Lower leg skin (tissue), 4 donors: ENCODE results near the gene SLC5A5. TPM values are rescaled to one million over a fixed set of nuclear protein-coding genes. Genes with fewer than 3 reads are reported as not detected.

Experiments
- DNase-seq, 2 donors: peaks; one replicate each; pipeline ENCODE4 v3.0.0-alpha.2; 2019; ENCODE audit warnings: low spot score in 2 of 2
- H3K4me3 ChIP-seq: fragments of 200-600 bp; sonication (generic); 2 replicates; pipeline ENCODE4 v1.5.1; 2017; ENCODE audit warnings: mild to moderate bottlenecking, low read depth; ENCODE audit not compliant: poor library complexity, severe bottlenecking
- CTCF ChIP-seq, 3 donors: fragments of 450-650 bp; IDR thresholded peaks; one replicate each; pipeline ENCODE4 v1.5.1; 2016; ENCODE audit warnings: antibody characterized with exemption in 3 of 3, mild to moderate bottlenecking in 3 of 3, moderate library complexity in 2 of 3
- POLR2A ChIP-seq, 2 donors: fragments of 450-650 bp; IDR thresholded peaks; one replicate each; pipeline ENCODE4 v1.6.1; 2016 to 2017; ENCODE audit warnings: antibody characterized with exemption in 2 of 2, mild to moderate bottlenecking in 1 of 2, moderate library complexity in 1 of 2
- WGBS, 2 donors: methylation state at CpG; one replicate each; pipeline ENCODE4 v1.1.5; 2018; 5-methylcytosine and 5-hydroxymethylcytosine counted together
- intact Hi-C: fragments of 100-400 bp; cut with DNase I; formaldehyde crosslinking; loops from one replicate; pipeline ENCODE4 v1.15.0; 2023; ENCODE audit warnings: low total_unique reads
- total RNA-seq, 4 donors: library from RNA; depleted of rRNA; stranded (reverse); fragments of >200 nt; gene quantifications; one replicate each; pipeline ENCODE4 v1.1.0, GENCODE V29; 2016

The SLC5A5 gene
- total RNA-seq, 4 donors from 2014 or later: not detected

GRCh38 chr19:17872251-17873001, 681 bp downstream of the SLC5A5 start:
- intact Hi-C loops: no loop called here
- 1 to 3% methylated on average over 19 to 48 of the region's 61 CpGs for WGBS, 2 donors
- no peak overlapping the region for H3K4me3 ChIP-seq
- no peak for DNase-seq
- TF ChIP-seq POLR2A (IDR thresholded peaks at IDR 0.05): no peak
- TF ChIP-seq CTCF (IDR thresholded peaks at IDR 0.05): no peak

DNA sequence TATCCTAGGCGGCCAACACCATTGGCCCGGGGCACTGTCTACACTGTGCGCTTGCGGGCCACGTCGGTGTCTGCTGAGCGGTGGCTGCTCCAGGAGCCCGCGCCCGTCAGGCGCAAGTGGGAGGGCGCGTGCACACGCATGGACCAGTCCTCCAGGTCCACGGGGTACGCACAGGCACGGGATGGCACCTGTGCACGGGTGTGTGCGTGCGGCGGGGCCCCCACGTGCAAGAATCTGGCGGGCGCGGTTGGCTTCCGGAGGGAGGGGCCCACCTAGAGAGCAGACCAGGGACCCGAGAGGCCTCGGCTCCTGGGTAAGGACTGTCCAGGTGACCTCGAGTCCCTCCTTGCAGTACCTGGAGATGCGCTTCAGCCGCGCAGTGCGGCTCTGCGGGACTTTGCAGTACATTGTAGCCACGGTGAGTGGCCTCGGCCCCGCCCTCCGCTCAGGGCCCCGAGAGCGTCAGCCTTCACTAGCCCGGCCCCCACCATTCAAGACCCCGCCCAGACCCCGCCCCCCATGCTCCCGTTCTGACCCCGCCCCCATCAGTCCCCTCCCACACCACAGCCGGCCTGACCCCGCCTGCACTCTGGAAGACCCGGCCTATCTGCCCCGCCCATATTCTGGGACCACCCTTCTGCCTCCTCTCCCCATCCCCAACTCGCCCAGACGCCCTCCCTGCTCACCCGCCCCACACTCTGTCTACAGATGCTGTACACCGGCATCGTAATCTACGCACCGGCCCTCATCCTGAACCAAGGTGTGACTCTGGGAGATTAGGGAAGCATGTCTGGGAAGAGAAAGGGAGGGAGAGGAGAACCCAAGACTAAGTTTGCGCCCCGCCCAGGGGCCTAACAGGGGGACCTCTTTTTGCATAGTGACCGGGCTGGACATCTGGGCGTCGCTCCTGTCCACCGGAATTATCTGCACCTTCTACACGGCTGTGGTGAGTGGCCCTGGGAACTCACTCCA, 2.3 kb downstream of the SLC5A5 start:
- intact Hi-C loops: no loop called here
- DNase-seq: no peak
- TF ChIP-seq POLR2A (IDR thresholded peaks at IDR 0.05) (no peak), CTCF (IDR thresholded peaks at IDR 0.05) (no peak)
- H3K4me3 ChIP-seq: no peak overlapping the region
- WGBS, 2 donors: 8 to 9% methylated on average over 48 of the region's 63 CpGs

DNA sequence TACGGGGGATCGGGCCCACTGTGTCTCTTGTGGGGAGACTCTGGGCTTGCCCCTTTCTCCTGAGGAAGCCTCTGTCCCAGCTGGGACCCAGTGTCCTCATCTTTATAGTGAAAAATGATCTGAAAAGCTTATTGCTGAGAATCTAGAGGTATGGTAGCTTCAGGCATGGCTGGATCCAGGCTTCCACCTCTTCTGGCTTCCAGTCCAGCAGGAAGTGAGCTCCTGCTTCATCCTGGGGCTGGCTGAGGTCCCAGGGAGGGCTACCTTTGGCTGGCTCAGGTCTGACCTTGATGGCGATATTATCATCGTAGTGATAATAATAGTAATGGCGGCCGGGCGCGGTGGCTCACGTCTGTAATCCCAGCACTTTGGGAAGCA, 3.0 kb downstream of the SLC5A5 start:
- no peak overlapping the region for H3K4me3 ChIP-seq
- intact Hi-C loops: no loop called here
- 83 to 86% methylated on average over 9 of the region's 9 CpGs for WGBS, 2 donors
- no peak for TF ChIP-seq CTCF (IDR thresholded peaks at IDR 0.05)
- no peak for TF ChIP-seq POLR2A (IDR thresholded peaks at IDR 0.05)
- DNase-seq: no peak

GRCh38 chr19:17877696-17878095, 6.0 kb downstream of the SLC5A5 start:
- TF ChIP-seq POLR2A (IDR thresholded peaks at IDR 0.05): no peak
- TF ChIP-seq CTCF (IDR thresholded peaks at IDR 0.05): no peak
- no peak for DNase-seq
- WGBS, 2 donors: 82 to 83% methylated on average over 11 to 16 of the region's 16 CpGs
- intact Hi-C loops: no loop called here
- H3K4me3 ChIP-seq: no peak overlapping the region

DNA sequence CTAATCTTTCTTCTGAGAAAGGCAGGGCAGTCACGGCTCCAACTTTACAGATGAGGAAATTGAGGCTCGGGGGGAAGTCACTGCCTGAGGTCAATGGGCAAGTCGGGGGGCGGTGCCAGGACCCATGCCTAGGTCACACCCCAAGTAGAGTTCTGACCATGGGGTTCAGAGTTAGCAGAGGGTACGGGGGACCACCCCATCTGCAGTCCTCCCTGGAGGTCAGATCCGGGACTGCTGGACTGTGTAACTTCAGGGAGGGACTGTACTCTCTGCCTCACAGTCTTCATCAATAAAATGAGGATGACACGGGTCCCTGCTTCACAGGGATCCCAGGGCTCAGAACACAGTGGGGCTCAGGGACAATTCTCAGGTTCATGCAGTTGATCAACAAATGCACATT, 7.7 kb downstream of the SLC5A5 start:
- 71 to 74% methylated on average over 7 of the region's 7 CpGs for WGBS, 2 donors
- H3K4me3 ChIP-seq: no peak overlapping the region
- no peak for DNase-seq
- TF ChIP-seq POLR2A (IDR thresholded peaks at IDR 0.05): no peak
- TF ChIP-seq CTCF (IDR thresholded peaks at IDR 0.05): no peak
- intact Hi-C loops: no loop called here
